HG03108 (cell line): Measurements from ENCODE around the gene IZUMO2.
"Not testable (repeated sequence)": the region's sequence is repeated elsewhere in the genome, so short reads cannot be mapped to it uniquely, and the experiment has no call there.

ENCODE experiments used
- ATAC-seq: cut with Tn5 transposase; IDR thresholded peaks from one replicate; pipeline ENCODE4 v1.9.1; 2021; ENCODE audit warnings: moderate library complexity; ENCODE audit not compliant: unreplicated experiment

Gene IZUMO2

GRCh38 chr19:50187937-50188336 lies 24.9 kb upstream of the IZUMO2 start:
- ATAC-seq: no peak

GRCh38 chr19:50184196-50184595 lies 21.1 kb upstream of the IZUMO2 start:
- ATAC-seq: no peak

- ATAC-seq: no peak
Measured at GRCh38 chr19:50181121-50181520, 18.0 kb upstream of the IZUMO2 start.

GRCh38 chr19:50178859-50179537 lies 15.9 kb upstream of the IZUMO2 start:
- no peak for ATAC-seq

GRCh38 chr19:50178320-50178719 lies 15.2 kb upstream of the IZUMO2 start:
- no peak for ATAC-seq

GRCh38 chr19:50176775-50177174 lies 13.7 kb upstream of the IZUMO2 start:
- no peak for ATAC-seq

GRCh38 chr19:50175924-50176323 lies 12.8 kb upstream of the IZUMO2 start:
- ATAC-seq: no peak

- no peak for ATAC-seq
Measured at GRCh38 chr19:50174100-50174793, 11.2 kb upstream of the IZUMO2 start.

GRCh38 chr19:50173127-50173526 lies 10.0 kb upstream of the IZUMO2 start:
- ATAC-seq: no peak

- ATAC-seq: no peak
Measured at GRCh38 chr19:50172726-50173125, 9.6 kb upstream of the IZUMO2 start.

GRCh38 chr19:50171752-50172151 lies 8.7 kb upstream of the IZUMO2 start:
- no peak for ATAC-seq

GRCh38 chr19:50167314-50167721 lies 4.2 kb upstream of the IZUMO2 start:
- ATAC-seq: no peak

- ATAC-seq: no peak
Measured at GRCh38 chr19:50159078-50159477, 4.0 kb downstream of the IZUMO2 start.

GRCh38 chr19:50158577-50158976 lies 4.5 kb downstream of the IZUMO2 start:
- no peak for ATAC-seq

- ATAC-seq: no peak
Measured at GRCh38 chr19:50155520-50156109, 7.5 kb downstream of the IZUMO2 start.

GRCh38 chr19:50154529-50154928 lies 8.6 kb downstream of the IZUMO2 start:
- no peak for ATAC-seq

GRCh38 chr19:50152578-50152977 lies 10.5 kb downstream of the IZUMO2 start:
- ATAC-seq: no peak

GRCh38 chr19:50148528-50148927 lies 14.6 kb downstream of the IZUMO2 start:
- ATAC-seq: no peak

- ATAC-seq: no peak
Measured at GRCh38 chr19:50147462-50148423, 15.3 kb downstream of the IZUMO2 start.

- not testable (repeated sequence) for ATAC-seq
Measured at GRCh38 chr19:50141921-50142320, 21.2 kb downstream of the IZUMO2 start.
